Gastrocnemius medialis (tissue), 4 donors: ENCODE data around the gene THTPA.

Experiments
- CTCF ChIP-seq, 5 experiments: fragments of 450-650 bp in 3 of 5; fragments of 200-600 bp in 2 of 5; sonication (generic) in 2 of 5; IDR thresholded peaks in 4 of 5; conservative IDR thresholded peaks in 1 of 5; 1 replicate in 4 of 5; 2 replicates in 1 of 5; pipeline ENCODE4 v1.5.1; 2016 to 2019; ENCODE audit warnings: antibody characterized with exemption in 5 of 5, mild to moderate bottlenecking in 3 of 5, moderate library complexity in 3 of 5
- POLR2A ChIP-seq, 2 donors: fragments of 450-650 bp; IDR thresholded peaks; one replicate each; pipeline ENCODE4 v1.6.1; 2017; ENCODE audit warnings: antibody characterized with exemption in 2 of 2, mild to moderate bottlenecking in 2 of 2, moderate library complexity in 2 of 2

GRCh38 chr14:23532658-23533057 lies 23.4 kb upstream of the THTPA start:
- TF ChIP-seq CTCF (IDR thresholded peaks at IDR 0.05 in 4 of 5, conservative IDR thresholded peaks at IDR 0.05 in 1 of 5), result no peak
- TF ChIP-seq POLR2A (IDR thresholded peaks at IDR 0.05), result no peak
